Nephron progenitor cell (in vitro differentiated cells): ENCODE measurements around the gene CNN1.

ENCODE experiments used
- DNase-seq: peaks from one replicate; pipeline ENCODE4 v3.0.0; 2021
- H3K27ac Mint-ChIP-seq: 2 replicates; pipeline ENCODE4 v1.8.0; 2021; ENCODE audit warnings: mild to moderate bottlenecking, moderate library complexity, mixed read lengths
- H3K27me3 Mint-ChIP-seq: 2 replicates; pipeline ENCODE4 v1.8.0; 2021; ENCODE audit warnings: mild to moderate bottlenecking, low read depth, mixed read lengths; ENCODE audit not compliant: poor library complexity
- H3K36me3 Mint-ChIP-seq: 2 replicates; pipeline ENCODE4 v1.8.0; 2021; ENCODE audit warnings: low read depth, mixed read lengths
- H3K4me1 Mint-ChIP-seq: 2 replicates; pipeline ENCODE4 v1.8.0; 2021; ENCODE audit warnings: mixed read lengths
- H3K4me3 Mint-ChIP-seq: 2 replicates; pipeline ENCODE4 v1.8.0; 2021; ENCODE audit warnings: mild to moderate bottlenecking, moderate library complexity, mixed read lengths
- H3K9me3 Mint-ChIP-seq: 2 replicates; pipeline ENCODE4 v1.8.0; 2021; ENCODE audit warnings: mild to moderate bottlenecking, moderate library complexity, mixed read lengths
- CTCF ChIP-seq: fragments of 200-600 bp; sonication (generic); IDR thresholded peaks from 2 replicates; pipeline ENCODE4 v1.5.0; 2021; ENCODE audit warnings: antibody characterized with exemption

Gene CNN1

GRCh38 chr19:11505504-11506100 lies 33.0 kb upstream of the CNN1 start, which contains the start of gene ZNF653:
Gene ZNF653 (minus strand): TSS chr19:11505839. CDS start chr19:11505786, 53 bp downstream.
- peak; percentile 93 for DNase-seq
- Mint-ChIP-seq H3K27ac (peak within 1 kb of the TSS; percentile 98), H3K4me3 (peak within 1 kb of the TSS; percentile 88), H3K27me3 (peaks cover 3% of the 10 kb centered on the region), H3K4me1 (peaks cover 27% of the 10 kb centered on the region), H3K9me3 (no peaks in the 10 kb centered on the region), H3K36me3 (peaks cover 6% of the 10 kb centered on the region)
- TF ChIP-seq CTCF = no peak

GRCh38 chr19:11506101-11506555 lies 32.5 kb upstream of the CNN1 start:
- H3K4me1 Mint-ChIP-seq = peaks cover 27% of the 10 kb centered on the region
- H3K27ac Mint-ChIP-seq = peak overlapping the region; percentile 36
- peak overlapping the region; percentile 85 for H3K4me3 Mint-ChIP-seq
- H3K27me3 Mint-ChIP-seq = peaks cover 5% of the 10 kb centered on the region
- peaks cover 8% of the 10 kb centered on the region for H3K36me3 Mint-ChIP-seq
- TF ChIP-seq CTCF = no peak
- no peak for DNase-seq
- H3K9me3 Mint-ChIP-seq = no peaks in the 10 kb centered on the region

- TF ChIP-seq CTCF = no peak
- H3K27me3 Mint-ChIP-seq = peaks cover 6% of the 10 kb centered on the region
- H3K4me1 Mint-ChIP-seq = peaks cover 27% of the 10 kb centered on the region
- H3K27ac Mint-ChIP-seq = no peak overlapping the region
- no peaks in the 10 kb centered on the region for H3K9me3 Mint-ChIP-seq
- no peak for DNase-seq
- peak overlapping the region; percentile 85 for H3K4me3 Mint-ChIP-seq
- H3K36me3 Mint-ChIP-seq = peaks cover 13% of the 10 kb centered on the region
Observed at GRCh38 chr19:11506967-11507366, 31.7 kb upstream of the CNN1 start.

GRCh38 chr19:11507370-11508078 lies 31.1 kb upstream of the CNN1 start:
- Mint-ChIP-seq H3K27me3 (peaks cover 6% of the 10 kb centered on the region), H3K27ac (no peak overlapping the region), H3K9me3 (no peaks in the 10 kb centered on the region), H3K4me1 (peaks cover 27% of the 10 kb centered on the region), H3K4me3 (no peak overlapping the region), H3K36me3 (peaks cover 18% of the 10 kb centered on the region)
- no peak for DNase-seq
- no peak for TF ChIP-seq CTCF

- Mint-ChIP-seq H3K4me3 (no peak overlapping the region), H3K27me3 (peaks cover 6% of the 10 kb centered on the region), H3K36me3 (peaks cover 15% of the 10 kb centered on the region), H3K27ac (peak overlapping the region; percentile 27), H3K9me3 (no peaks in the 10 kb centered on the region), H3K4me1 (peaks cover 18% of the 10 kb centered on the region)
- DNase-seq = no peak
- no peak for TF ChIP-seq CTCF
Observed at GRCh38 chr19:11510444-11510843, 28.2 kb upstream of the CNN1 start.
